ENCODE measurements around the gene C4orf50. TPM values are rescaled to one million over a fixed set of nuclear protein-coding genes. Genes with fewer than 3 reads are reported as not detected.

C4orf50 gene
- total and polyA plus RNA-seq, 2 of the 8 experiments (the other 6 are each of a cell fraction or from before 2014, with no cell fraction given): 0.08 to 0.22 TPM

- TF ChIP-seq CHD7 (IDR thresholded peaks at IDR 0.05; ENCODE audit: insufficient replicate concordance, low read length): no peak
- TF ChIP-seq HDAC2 (IDR thresholded peaks at IDR 0.05; ENCODE audit: borderline replicate concordance in 1 of 2, low read depth in 2 of 2, low read length in 2 of 2): no peak
- TF ChIP-seq EGR1 (IDR thresholded peaks at IDR 0.05; ENCODE audit: borderline replicate concordance, low read depth, low read length): no peak
- TF ChIP-seq TCF12 (IDR thresholded peaks at IDR 0.05; ENCODE audit: low read depth, low read length): no peak
- no peak for TF ChIP-seq CHD1 (IDR thresholded peaks at IDR 0.05; ENCODE audit: low read depth, low read length)
- no peak for TF ChIP-seq JUND (IDR thresholded peaks at IDR 0.05; ENCODE audit: low read length)
- TF ChIP-seq RBBP5 (IDR thresholded peaks at IDR 0.05; ENCODE audit: borderline replicate concordance, low read depth, low read length): no peak
- no peak for TF ChIP-seq SIX5 (IDR thresholded peaks at IDR 0.05; ENCODE audit: low read depth, low read length)
- no peak for TF ChIP-seq BRCA1 (IDR thresholded peaks at IDR 0.05; ENCODE audit: low read depth, low read length)
- no peak for TF ChIP-seq EZH2 (IDR thresholded peaks at IDR 0.05; ENCODE audit: low read depth, low read length, severe bottlenecking)
- TF ChIP-seq, protein P1, sequence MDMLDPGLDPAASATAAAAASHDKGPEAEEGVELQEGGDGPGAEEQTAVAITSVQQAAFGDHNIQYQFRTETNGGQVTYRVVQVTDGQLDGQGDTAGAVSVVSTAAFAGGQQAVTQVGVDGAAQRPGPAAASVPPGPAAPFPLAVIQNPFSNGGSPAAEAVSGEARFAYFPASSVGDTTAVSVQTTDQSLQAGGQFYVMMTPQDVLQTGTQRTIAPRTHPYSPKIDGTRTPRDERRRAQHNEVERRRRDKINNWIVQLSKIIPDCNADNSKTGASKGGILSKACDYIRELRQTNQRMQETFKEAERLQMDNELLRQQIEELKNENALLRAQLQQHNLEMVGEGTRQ (IDR thresholded peaks at IDR 0.05; ENCODE audit: low read length): no peak
Measured at GRCh38 chr4:6020613-6021012, 2.4 kb upstream of the C4orf50 start (continued).

Measured in H1 (cell line).